HepG2 (cell line): ENCODE results near the gene IQCE. TPM values are rescaled to one million over a fixed set of nuclear protein-coding genes. Genes with fewer than 3 reads are reported as not detected.

Experiments used
- GTF2F1 ChIP-seq: fragments of 150-350 bp; IDR thresholded peaks from 2 replicates; pipeline ENCODE4 v1.6.1; 2014; ENCODE audit warnings: low read length
- MEIS2 ChIP-seq: sonication (generic); formaldehyde crosslinking; IDR thresholded peaks from 2 replicates; pipeline ENCODE4 v1.9.0; 2021; ENCODE audit warnings: mild to moderate bottlenecking, missing genetic modification reagents
- NFIC ChIP-seq: IDR thresholded peaks from 2 replicates; pipeline ENCODE4 v1.6.1; 2012; ENCODE audit warnings: mild to moderate bottlenecking, low read length, inconsistent platforms
- SP5 ChIP-seq: IDR thresholded peaks from 2 replicates; pipeline ENCODE4 v1.6.1; 2016; ENCODE audit warnings: low read depth, borderline replicate concordance
- ZBTB7A ChIP-seq: sonication (generic); formaldehyde crosslinking; IDR thresholded peaks from 2 replicates; pipeline ENCODE4 v1.8.0; 2022; ENCODE audit warnings: mild to moderate bottlenecking, missing genetic modification reagents
- ZFAT ChIP-seq: sonication (generic); formaldehyde crosslinking; conservative IDR thresholded peaks from 2 replicates; pipeline ENCODE4 v1.8.1; 2023; ENCODE audit warnings: missing genetic modification reagents, inconsistent platforms
- ZFP41 ChIP-seq: sonication (generic); formaldehyde crosslinking; IDR thresholded peaks from 2 replicates; pipeline ENCODE4 v1.4.0; 2020; ENCODE audit warnings: mild to moderate bottlenecking, missing genetic modification reagents, borderline replicate concordance
- ZIK1 ChIP-seq: sonication (generic); formaldehyde crosslinking; IDR thresholded peaks from 2 replicates; pipeline ENCODE4 v1.5.0; 2020; ENCODE audit warnings: mild to moderate bottlenecking, low read depth, missing genetic modification reagents, borderline replicate concordance
- ZNF326 ChIP-seq: sonication (generic); formaldehyde crosslinking; IDR thresholded peaks from 2 replicates; pipeline ENCODE4 v1.4.0; 2020; ENCODE audit warnings: missing genetic modification reagents, borderline replicate concordance
- ZNF724P ChIP-seq: sonication (generic); formaldehyde crosslinking; IDR thresholded peaks from 2 replicates; pipeline ENCODE4 v1.8.0; 2022; ENCODE audit warnings: missing genetic modification reagents, borderline replicate concordance
- ZNF839 ChIP-seq: sonication (generic); formaldehyde crosslinking; IDR thresholded peaks from 2 replicates; pipeline ENCODE4 v1.4.0; 2020; ENCODE audit warnings: missing genetic modification reagents, mild to moderate bottlenecking, borderline replicate concordance
- polyA plus RNA-seq, 8 experiments: library from polyadenylated mRNA; depleted of rRNA in 3 of 8; stranded (reverse) in 7 of 8; unstranded in 1 of 8; fragments of >200 nt; fragmentation: Illumina TruSeq in 4 of 8; extraction: Trizol in 4 of 8; gene quantifications; 2 replicates each; pipeline versions ENCODE4 v1.2.1 to v1.2.3, GENCODE V29; 2011 to 2016; ENCODE audit warnings: low read depth in 4 of 8, missing spikeins in 1 of 8, mixed read lengths in 1 of 8; ENCODE audit not compliant: insufficient read depth in 1 of 8
- total RNA-seq, 5 experiments: library from RNA; depleted of rRNA; stranded (reverse); fragments of >200 nt; fragmentation: Illumina TruSeq; extraction: Trizol; gene quantifications; 2 replicates each; pipeline ENCODE4 v1.2.3, GENCODE V29; 2016; ENCODE audit warnings: low read depth in 1 of 5
- TF ChIP-seq, protein P1 (sequence below): sonication (generic); formaldehyde crosslinking; IDR thresholded peaks from 2 replicates; pipeline ENCODE4 v1.4.0; 2020; ENCODE audit warnings: missing genetic modification reagents
- TF ChIP-seq, protein P2 (sequence below): sonication (generic); formaldehyde crosslinking; IDR thresholded peaks from 2 replicates; pipeline ENCODE4 v1.9.0; 2021; ENCODE audit warnings: mild to moderate bottlenecking, missing genetic modification reagents
- TF ChIP-seq, protein P3 (sequence below): sonication (generic); formaldehyde crosslinking; IDR thresholded peaks from 2 replicates; pipeline ENCODE4 v1.4.0; 2020; ENCODE audit warnings: missing genetic modification reagents
- TF ChIP-seq, protein P4 (sequence below): sonication (generic); formaldehyde crosslinking; conservative IDR thresholded peaks from 2 replicates; pipeline ENCODE4 v1.4.0; 2020; ENCODE audit warnings: mild to moderate bottlenecking, missing genetic modification reagents, moderate library complexity

Gene IQCE
- total and polyA plus RNA-seq, 2 of the 13 experiments (the other 11 are each of a cell fraction or from before 2014, with no cell fraction given): 1.5 to 2.5 TPM

DNA sequence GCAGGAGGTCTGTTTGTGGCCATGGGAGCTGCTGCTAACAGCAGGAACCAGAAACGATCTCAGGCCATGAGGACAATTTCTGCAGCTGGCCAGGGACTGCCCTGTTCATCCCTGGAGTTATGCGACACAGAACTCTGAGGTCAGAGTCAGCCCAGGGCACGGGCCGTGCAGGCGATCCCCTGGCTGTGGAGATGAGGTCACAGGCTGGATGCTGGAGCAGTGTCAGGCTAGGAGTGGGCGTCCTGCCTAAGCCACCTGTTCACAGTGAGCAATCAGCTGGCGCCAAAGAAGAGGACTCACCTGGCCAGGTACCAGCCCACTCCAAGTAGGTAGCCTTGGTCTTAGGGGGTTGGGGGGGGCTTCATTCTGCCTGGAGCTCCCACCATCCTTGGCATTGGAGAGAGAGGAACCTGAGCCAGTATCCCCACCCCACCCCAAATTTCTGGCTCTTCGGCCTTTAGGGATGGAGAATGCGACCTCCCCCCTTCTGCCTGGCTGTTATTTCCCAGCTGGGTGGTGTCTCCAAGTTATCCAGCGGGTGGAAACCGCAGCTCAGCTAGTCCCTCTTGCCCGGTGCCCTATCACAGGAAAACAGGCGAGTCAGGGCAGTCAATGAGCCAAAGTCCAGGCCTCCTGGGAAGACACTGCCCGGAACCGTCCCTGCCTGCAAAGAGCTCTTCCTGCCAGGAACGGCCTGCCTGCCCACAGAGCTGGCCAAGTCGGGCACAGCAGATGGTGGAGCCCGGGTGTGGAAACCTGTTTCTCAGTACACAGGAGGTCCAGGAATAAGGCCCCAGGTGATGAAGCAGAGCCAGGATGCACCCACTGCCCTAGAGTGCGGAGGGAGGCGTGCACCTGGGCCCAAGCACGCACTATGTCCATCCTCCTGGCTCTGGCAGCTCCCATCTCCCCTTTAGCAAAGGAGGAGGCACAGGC is 71.2 kb downstream of the IQCE start (continued):
- TF ChIP-seq, protein P1, sequence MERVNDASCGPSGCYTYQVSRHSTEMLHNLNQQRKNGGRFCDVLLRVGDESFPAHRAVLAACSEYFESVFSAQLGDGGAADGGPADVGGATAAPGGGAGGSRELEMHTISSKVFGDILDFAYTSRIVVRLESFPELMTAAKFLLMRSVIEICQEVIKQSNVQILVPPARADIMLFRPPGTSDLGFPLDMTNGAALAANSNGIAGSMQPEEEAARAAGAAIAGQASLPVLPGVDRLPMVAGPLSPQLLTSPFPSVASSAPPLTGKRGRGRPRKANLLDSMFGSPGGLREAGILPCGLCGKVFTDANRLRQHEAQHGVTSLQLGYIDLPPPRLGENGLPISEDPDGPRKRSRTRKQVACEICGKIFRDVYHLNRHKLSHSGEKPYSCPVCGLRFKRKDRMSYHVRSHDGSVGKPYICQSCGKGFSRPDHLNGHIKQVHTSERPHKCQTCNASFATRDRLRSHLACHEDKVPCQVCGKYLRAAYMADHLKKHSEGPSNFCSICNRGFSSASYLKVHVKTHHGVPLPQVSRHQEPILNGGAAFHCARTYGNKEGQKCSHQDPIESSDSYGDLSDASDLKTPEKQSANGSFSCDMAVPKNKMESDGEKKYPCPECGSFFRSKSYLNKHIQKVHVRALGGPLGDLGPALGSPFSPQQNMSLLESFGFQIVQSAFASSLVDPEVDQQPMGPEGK: peak; percentile 12; the same call in 1 of the 2 replicates
- TF ChIP-seq GTF2F1: no peak
- no peak for TF ChIP-seq NFIC
- TF ChIP-seq, protein P2, sequence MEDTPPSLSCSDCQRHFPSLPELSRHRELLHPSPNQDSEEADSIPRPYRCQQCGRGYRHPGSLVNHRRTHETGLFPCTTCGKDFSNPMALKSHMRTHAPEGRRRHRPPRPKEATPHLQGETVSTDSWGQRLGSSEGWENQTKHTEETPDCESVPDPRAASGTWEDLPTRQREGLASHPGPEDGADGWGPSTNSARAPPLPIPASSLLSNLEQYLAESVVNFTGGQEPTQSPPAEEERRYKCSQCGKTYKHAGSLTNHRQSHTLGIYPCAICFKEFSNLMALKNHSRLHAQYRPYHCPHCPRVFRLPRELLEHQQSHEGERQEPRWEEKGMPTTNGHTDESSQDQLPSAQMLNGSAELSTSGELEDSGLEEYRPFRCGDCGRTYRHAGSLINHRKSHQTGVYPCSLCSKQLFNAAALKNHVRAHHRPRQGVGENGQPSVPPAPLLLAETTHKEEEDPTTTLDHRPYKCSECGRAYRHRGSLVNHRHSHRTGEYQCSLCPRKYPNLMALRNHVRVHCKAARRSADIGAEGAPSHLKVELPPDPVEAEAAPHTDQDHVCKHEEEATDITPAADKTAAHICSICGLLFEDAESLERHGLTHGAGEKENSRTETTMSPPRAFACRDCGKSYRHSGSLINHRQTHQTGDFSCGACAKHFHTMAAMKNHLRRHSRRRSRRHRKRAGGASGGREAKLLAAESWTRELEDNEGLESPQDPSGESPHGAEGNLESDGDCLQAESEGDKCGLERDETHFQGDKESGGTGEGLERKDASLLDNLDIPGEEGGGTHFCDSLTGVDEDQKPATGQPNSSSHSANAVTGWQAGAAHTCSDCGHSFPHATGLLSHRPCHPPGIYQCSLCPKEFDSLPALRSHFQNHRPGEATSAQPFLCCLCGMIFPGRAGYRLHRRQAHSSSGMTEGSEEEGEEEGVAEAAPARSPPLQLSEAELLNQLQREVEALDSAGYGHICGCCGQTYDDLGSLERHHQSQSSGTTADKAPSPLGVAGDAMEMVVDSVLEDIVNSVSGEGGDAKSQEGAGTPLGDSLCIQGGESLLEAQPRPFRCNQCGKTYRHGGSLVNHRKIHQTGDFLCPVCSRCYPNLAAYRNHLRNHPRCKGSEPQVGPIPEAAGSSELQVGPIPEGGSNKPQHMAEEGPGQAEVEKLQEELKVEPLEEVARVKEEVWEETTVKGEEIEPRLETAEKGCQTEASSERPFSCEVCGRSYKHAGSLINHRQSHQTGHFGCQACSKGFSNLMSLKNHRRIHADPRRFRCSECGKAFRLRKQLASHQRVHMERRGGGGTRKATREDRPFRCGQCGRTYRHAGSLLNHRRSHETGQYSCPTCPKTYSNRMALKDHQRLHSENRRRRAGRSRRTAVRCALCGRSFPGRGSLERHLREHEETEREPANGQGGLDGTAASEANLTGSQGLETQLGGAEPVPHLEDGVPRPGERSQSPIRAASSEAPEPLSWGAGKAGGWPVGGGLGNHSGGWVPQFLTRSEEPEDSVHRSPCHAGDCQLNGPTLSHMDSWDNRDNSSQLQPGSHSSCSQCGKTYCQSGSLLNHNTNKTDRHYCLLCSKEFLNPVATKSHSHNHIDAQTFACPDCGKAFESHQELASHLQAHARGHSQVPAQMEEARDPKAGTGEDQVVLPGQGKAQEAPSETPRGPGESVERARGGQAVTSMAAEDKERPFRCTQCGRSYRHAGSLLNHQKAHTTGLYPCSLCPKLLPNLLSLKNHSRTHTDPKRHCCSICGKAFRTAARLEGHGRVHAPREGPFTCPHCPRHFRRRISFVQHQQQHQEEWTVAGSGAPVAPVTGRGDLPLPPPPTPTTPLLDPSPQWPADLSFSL (CRISPR knock-in tag): no peak
- TF ChIP-seq ZIK1: no peak
- TF ChIP-seq SP5 (CRISPR knock-in tag): peak; percentile 48; the same call in 1 of the 2 replicates
- no peak for TF ChIP-seq ZNF326 (CRISPR knock-in tag)
- TF ChIP-seq ZBTB7A: peak; percentile 19; the same call in 1 of the 2 replicates
- TF ChIP-seq ZNF724P: no peak
- TF ChIP-seq, protein P3, sequence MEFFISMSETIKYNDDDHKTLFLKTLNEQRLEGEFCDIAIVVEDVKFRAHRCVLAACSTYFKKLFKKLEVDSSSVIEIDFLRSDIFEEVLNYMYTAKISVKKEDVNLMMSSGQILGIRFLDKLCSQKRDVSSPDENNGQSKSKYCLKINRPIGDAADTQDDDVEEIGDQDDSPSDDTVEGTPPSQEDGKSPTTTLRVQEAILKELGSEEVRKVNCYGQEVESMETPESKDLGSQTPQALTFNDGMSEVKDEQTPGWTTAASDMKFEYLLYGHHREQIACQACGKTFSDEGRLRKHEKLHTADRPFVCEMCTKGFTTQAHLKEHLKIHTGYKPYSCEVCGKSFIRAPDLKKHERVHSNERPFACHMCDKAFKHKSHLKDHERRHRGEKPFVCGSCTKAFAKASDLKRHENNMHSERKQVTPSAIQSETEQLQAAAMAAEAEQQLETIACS (CRISPR knock-in tag): no peak
- TF ChIP-seq ZFAT: no peak
- TF ChIP-seq MEIS2 (CRISPR knock-in tag): no peak
- no peak for TF ChIP-seq ZFP41 (CRISPR knock-in tag)
- TF ChIP-seq ZNF839: no peak; the same call in 1 of the 2 replicates
- TF ChIP-seq, protein P4, sequence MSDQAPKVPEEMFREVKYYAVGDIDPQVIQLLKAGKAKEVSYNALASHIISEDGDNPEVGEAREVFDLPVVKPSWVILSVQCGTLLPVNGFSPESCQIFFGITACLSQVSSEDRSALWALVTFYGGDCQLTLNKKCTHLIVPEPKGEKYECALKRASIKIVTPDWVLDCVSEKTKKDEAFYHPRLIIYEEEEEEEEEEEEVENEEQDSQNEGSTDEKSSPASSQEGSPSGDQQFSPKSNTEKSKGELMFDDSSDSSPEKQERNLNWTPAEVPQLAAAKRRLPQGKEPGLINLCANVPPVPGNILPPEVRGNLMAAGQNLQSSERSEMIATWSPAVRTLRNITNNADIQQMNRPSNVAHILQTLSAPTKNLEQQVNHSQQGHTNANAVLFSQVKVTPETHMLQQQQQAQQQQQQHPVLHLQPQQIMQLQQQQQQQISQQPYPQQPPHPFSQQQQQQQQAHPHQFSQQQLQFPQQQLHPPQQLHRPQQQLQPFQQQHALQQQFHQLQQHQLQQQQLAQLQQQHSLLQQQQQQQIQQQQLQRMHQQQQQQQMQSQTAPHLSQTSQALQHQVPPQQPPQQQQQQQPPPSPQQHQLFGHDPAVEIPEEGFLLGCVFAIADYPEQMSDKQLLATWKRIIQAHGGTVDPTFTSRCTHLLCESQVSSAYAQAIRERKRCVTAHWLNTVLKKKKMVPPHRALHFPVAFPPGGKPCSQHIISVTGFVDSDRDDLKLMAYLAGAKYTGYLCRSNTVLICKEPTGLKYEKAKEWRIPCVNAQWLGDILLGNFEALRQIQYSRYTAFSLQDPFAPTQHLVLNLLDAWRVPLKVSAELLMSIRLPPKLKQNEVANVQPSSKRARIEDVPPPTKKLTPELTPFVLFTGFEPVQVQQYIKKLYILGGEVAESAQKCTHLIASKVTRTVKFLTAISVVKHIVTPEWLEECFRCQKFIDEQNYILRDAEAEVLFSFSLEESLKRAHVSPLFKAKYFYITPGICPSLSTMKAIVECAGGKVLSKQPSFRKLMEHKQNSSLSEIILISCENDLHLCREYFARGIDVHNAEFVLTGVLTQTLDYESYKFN (CRISPR knock-in tag): peak; percentile 79
